Smooth muscle cell (in vitro differentiated cells): Measurements from ENCODE around the gene FAM20C. TPM values are rescaled to one million over a fixed set of nuclear protein-coding genes. Genes with fewer than 3 reads are reported as not detected.

Source experiments
- DNase-seq: peaks from one replicate; lab custom pipeline; 2025; ENCODE audit not compliant: unreplicated experiment; lab: John Stamatoyannopoulos, UW
- H2AFZ ChIP-seq: fragments of 200-600 bp; sonication (generic); 2 replicates; pipeline ENCODE4 v1.6.0; 2016; ENCODE audit warnings: antibody characterized with exemption, low read depth, mild to moderate bottlenecking
- H3F3A ChIP-seq: fragments of 200-600 bp; sonication (generic); 2 replicates; pipeline ENCODE4 v1.6.0; 2017; ENCODE audit warnings: antibody characterized with exemption, low read depth
- H3K27ac ChIP-seq: fragments of 200-600 bp; sonication (generic); 2 replicates; pipeline ENCODE4 v1.5.1; 2016; ENCODE audit warnings: low read depth, mild to moderate bottlenecking
- H3K27me3 ChIP-seq: fragments of 200-600 bp; sonication (generic); 2 replicates; pipeline ENCODE4 v1.6.1; 2016; ENCODE audit warnings: low read depth, mild to moderate bottlenecking
- H3K36me3 ChIP-seq: fragments of 200-600 bp; sonication (generic); 2 replicates; pipeline ENCODE4 v1.5.1; 2016; ENCODE audit warnings: low read depth
- H3K4me1 ChIP-seq: fragments of 200-600 bp; sonication (generic); 2 replicates; pipeline ENCODE4 v1.5.1; 2016; ENCODE audit warnings: low read depth
- H3K4me2 ChIP-seq: fragments of 200-600 bp; sonication (generic); 2 replicates; pipeline ENCODE4 v1.6.0; 2016; ENCODE audit warnings: mild to moderate bottlenecking
- H3K4me3 ChIP-seq: fragments of 200-600 bp; sonication (generic); 2 replicates; pipeline ENCODE4 v1.5.1; 2016; ENCODE audit warnings: mild to moderate bottlenecking
- H3K79me2 ChIP-seq: fragments of 200-600 bp; sonication (generic); 2 replicates; pipeline ENCODE4 v1.6.0; 2016; ENCODE audit warnings: low read depth, mild to moderate bottlenecking
- H3K9ac ChIP-seq: fragments of 200-600 bp; sonication (generic); 2 replicates; pipeline ENCODE4 v1.6.0; 2016; ENCODE audit warnings: low read depth
- H3K9me3 ChIP-seq: fragments of 200-600 bp; sonication (generic); replicated peaks from 2 replicates; pipeline ENCODE4 v1.5.1; 2016; ENCODE audit warnings: low read depth
- H4K20me1 ChIP-seq: fragments of 200-600 bp; sonication (generic); 2 replicates; pipeline ENCODE4 v1.6.0; 2016; ENCODE audit warnings: low read depth
- WGBS: methylation state at CpG from one replicate; pipeline ENCODE4 v1.1.7; 2016; ENCODE audit warnings: low lambda C conversion rate; 5-methylcytosine and 5-hydroxymethylcytosine counted together
- polyA plus RNA-seq: library from polyadenylated mRNA; unstranded; fragments of >200 nt; fragmentation: Nextera tagmentation; extraction: Ambion mirVana; gene quantifications from 2 replicates; pipeline ENCODE4 v1.2.1, GENCODE V29; 2016
- total RNA-seq: library from RNA; depleted of rRNA; stranded (reverse); fragments of >200 nt; gene quantifications from 2 replicates; pipeline ENCODE4 v1.2.3, GENCODE V29; 2014
- TF ChIP-seq, protein P1 (sequence below): fragments of 200-600 bp; sonication (generic); IDR thresholded peaks from 2 replicates; pipeline ENCODE4 v1.5.1; 2017; ENCODE audit warnings: borderline replicate concordance, mild to moderate bottlenecking, antibody characterized with exemption; ENCODE audit not compliant: insufficient read depth, poor library complexity, severe bottlenecking

Gene FAM20C
- total and polyA plus RNA-seq, 2 experiments from 2014 or later: 5.6 to 6.2 TPM

DNA sequence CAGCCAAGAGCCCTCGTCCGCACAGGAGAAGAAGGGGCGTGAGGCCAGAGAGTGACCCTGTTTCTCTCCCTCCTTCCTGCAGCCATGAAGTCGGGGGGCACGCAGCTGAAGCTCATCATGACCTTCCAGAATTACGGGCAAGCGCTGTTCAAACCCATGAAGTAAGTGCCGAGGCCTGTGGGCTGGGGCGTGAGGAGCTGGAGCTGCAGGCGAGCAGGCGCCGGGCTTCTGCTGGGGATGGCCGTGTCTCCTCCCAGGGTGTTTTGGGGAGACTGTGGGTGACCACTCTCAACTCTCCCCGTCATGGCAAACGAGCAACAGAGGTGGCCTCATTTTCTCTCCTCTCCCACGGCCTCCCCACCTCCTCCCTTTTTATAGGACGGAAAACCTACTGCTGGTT lies 16.4 kb downstream of the FAM20C start:
- Histone ChIP-seq H2AFZ (no peak overlapping the region), H3K79me2 (no peaks in the 10 kb centered on the region), H3F3A (no peaks in the 10 kb centered on the region), H3K9ac (no peak overlapping the region), H3K9me3 (no peaks in the 10 kb centered on the region), H3K4me2 (no peak overlapping the region), H3K4me3 (no peak overlapping the region), H3K4me1 (no peaks in the 10 kb centered on the region), H4K20me1 (no peaks in the 10 kb centered on the region), H3K27ac (no peak overlapping the region), H3K27me3 (no peaks in the 10 kb centered on the region), H3K36me3 (no peaks in the 10 kb centered on the region)
- WGBS: 98% methylated on average over 17 of the region's 17 CpGs
- no peak for DNase-seq
- TF ChIP-seq, protein P1, sequence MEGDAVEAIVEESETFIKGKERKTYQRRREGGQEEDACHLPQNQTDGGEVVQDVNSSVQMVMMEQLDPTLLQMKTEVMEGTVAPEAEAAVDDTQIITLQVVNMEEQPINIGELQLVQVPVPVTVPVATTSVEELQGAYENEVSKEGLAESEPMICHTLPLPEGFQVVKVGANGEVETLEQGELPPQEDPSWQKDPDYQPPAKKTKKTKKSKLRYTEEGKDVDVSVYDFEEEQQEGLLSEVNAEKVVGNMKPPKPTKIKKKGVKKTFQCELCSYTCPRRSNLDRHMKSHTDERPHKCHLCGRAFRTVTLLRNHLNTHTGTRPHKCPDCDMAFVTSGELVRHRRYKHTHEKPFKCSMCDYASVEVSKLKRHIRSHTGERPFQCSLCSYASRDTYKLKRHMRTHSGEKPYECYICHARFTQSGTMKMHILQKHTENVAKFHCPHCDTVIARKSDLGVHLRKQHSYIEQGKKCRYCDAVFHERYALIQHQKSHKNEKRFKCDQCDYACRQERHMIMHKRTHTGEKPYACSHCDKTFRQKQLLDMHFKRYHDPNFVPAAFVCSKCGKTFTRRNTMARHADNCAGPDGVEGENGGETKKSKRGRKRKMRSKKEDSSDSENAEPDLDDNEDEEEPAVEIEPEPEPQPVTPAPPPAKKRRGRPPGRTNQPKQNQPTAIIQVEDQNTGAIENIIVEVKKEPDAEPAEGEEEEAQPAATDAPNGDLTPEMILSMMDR: no peak

DNA sequence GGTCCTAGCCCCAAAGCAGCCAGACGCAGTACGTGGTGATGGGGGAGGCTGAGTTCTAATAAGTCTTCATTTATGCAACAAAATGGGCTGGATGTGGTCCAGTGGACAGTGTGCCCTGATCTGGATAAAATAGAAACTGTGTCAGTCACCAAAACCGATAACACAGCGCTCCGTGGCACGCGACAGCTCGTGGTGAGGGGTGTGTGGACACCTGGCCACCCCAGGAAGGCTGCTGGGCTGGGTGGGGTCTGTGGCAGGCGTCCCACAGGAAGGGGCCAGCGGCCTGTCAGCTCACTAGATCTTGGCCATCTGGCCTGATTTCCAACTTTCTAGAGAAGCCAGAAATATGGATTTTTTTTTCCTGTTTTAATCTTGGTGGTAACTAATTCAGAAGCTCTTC lies 17.0 kb downstream of the FAM20C start:
- Histone ChIP-seq H2AFZ (no peak overlapping the region), H4K20me1 (no peaks in the 10 kb centered on the region), H3K27ac (no peak overlapping the region), H3K4me2 (no peak overlapping the region), H3K9me3 (no peaks in the 10 kb centered on the region), H3K9ac (no peak overlapping the region), H3K4me3 (no peak overlapping the region), H3K27me3 (no peaks in the 10 kb centered on the region), H3K36me3 (no peaks in the 10 kb centered on the region), H3K4me1 (no peaks in the 10 kb centered on the region), H3K79me2 (no peaks in the 10 kb centered on the region), H3F3A (no peaks in the 10 kb centered on the region)
- over 99% methylated on average over 10 of the region's 10 CpGs for WGBS
- TF ChIP-seq, protein P1: no peak
- DNase-seq: no peak

DNA sequence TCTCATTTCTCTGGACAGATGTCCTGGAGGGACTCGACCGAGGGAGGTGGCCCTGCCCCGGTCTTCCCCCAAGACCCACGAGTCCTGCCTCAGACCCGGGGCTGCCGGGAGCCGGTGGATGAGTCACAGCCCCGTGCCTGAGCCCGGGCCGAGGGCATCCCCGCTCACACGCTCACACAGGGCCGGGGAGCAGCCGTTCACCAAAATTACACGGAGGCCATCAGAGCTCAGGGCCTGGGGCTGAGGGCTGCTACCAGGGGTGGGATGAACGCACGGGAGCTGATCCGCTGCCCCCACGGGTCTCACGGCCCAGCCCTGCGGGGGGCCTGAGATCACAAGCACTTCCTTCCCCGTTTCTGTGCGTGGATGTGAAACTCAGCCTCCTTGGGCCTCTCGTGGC lies 17.5 kb downstream of the FAM20C start:
- no peak overlapping the region for H2AFZ ChIP-seq
- H3K4me2 ChIP-seq: no peak overlapping the region
- WGBS: 63% methylated on average over 24 of the region's 24 CpGs
- H3K27ac ChIP-seq: no peak overlapping the region
- H3K9me3 ChIP-seq: no peaks in the 10 kb centered on the region
- no peak overlapping the region for H3K9ac ChIP-seq
- no peaks in the 10 kb centered on the region for H4K20me1 ChIP-seq
- no peaks in the 10 kb centered on the region for H3K79me2 ChIP-seq
- H3K4me3 ChIP-seq: no peak overlapping the region
- no peaks in the 10 kb centered on the region for H3K4me1 ChIP-seq
- TF ChIP-seq, protein P1: no peak
- H3K36me3 ChIP-seq: no peaks in the 10 kb centered on the region
- no peaks in the 10 kb centered on the region for H3K27me3 ChIP-seq
- H3F3A ChIP-seq: no peaks in the 10 kb centered on the region
- no peak for DNase-seq

DNA sequence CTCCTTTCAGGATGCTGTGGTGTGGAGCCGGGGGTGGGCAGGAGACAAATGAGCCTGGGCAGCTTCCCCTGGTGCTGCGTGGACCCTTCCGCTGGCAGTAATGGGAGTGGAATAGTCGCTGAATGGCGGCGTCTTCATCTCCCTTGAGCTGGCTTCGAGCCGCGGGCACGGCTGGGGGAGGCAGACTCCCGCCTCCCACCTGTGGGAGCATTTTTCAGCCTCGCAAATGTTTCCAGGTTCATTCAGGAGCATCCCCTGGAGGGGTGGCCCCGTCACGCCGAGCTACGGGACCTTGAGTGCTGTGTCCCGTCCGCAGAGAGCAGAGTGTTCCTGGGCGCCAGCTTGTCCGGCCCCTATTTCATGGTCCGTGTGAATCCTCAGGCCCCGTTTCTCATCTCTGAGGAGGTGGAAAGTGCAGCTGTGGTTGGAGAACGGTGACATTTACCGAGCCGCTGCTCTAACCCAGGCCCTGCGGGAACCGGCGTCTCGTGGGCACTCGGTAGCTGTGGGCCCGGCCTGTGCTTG lies 18.1 kb downstream of the FAM20C start:
- Histone ChIP-seq H3K9me3 (no peaks in the 10 kb centered on the region), H4K20me1 (no peaks in the 10 kb centered on the region), H3F3A (no peaks in the 10 kb centered on the region), H3K4me2 (no peak overlapping the region), H3K36me3 (no peaks in the 10 kb centered on the region), H3K27me3 (no peaks in the 10 kb centered on the region), H3K27ac (no peak overlapping the region), H2AFZ (no peak overlapping the region), H3K9ac (no peak overlapping the region), H3K4me1 (no peaks in the 10 kb centered on the region), H3K4me3 (no peak overlapping the region), H3K79me2 (no peaks in the 10 kb centered on the region)
- 95% methylated on average over 31 of the region's 31 CpGs for WGBS
- TF ChIP-seq, protein P1: no peak
- no peak for DNase-seq
